Parathyroid adenoma (tissue), 2 donors: Measurements from ENCODE around the gene NAV3.

ENCODE experiments used
- H2AFZ ChIP-seq: fragments of 300-600 bp; sonication (generic); one replicate; pipeline ENCODE4 v1.7.0; 2017; ENCODE audit warnings: antibody characterized with exemption, mild to moderate bottlenecking
- H3K27ac ChIP-seq: fragments of 300-600 bp; sonication (generic); one replicate; pipeline ENCODE4 v1.7.0; 2017
- H3K27me3 ChIP-seq: fragments of 300-600 bp; sonication (generic); one replicate; pipeline ENCODE4 v1.7.0; 2017; ENCODE audit warnings: low read length; ENCODE audit not compliant: control insufficient read depth, insufficient read depth
- H3K36me3 ChIP-seq: fragments of 300-600 bp; sonication (generic); one replicate; pipeline ENCODE4 v1.7.0; 2017; ENCODE audit warnings: low read length; ENCODE audit not compliant: control insufficient read depth, insufficient read depth
- H3K4me1 ChIP-seq: fragments of 300-600 bp; sonication (generic); one replicate; pipeline ENCODE4 v1.7.0; 2017; ENCODE audit warnings: control low read depth
- H3K4me2 ChIP-seq: fragments of 300-600 bp; sonication (generic); one replicate; pipeline ENCODE4 v1.7.0; 2017; ENCODE audit warnings: low read length
- H3K4me3 ChIP-seq: fragments of 300-600 bp; sonication (generic); one replicate; pipeline ENCODE4 v1.7.0; 2017; ENCODE audit warnings: low read depth, low read length
- H3K79me2 ChIP-seq: fragments of 300-600 bp; sonication (generic); one replicate; pipeline ENCODE4 v1.7.0; 2017; ENCODE audit warnings: control low read depth
- H3K9ac ChIP-seq: fragments of 300-600 bp; sonication (generic); one replicate; pipeline ENCODE4 v1.7.0; 2017; ENCODE audit warnings: mild to moderate bottlenecking
- H3K9me3 ChIP-seq: fragments of 300-600 bp; sonication (generic); one replicate; pipeline ENCODE4 v1.7.0; 2017; ENCODE audit warnings: low read length; ENCODE audit not compliant: control insufficient read depth
- CTCF ChIP-seq: fragments of 300-600 bp; sonication (generic); IDR thresholded peaks from one replicate; pipeline ENCODE4 v1.7.0; 2017; ENCODE audit warnings: antibody characterized with exemption, mild to moderate bottlenecking
- donor health status: primary hyperparathyroidism.

Gene NAV3

DNA sequence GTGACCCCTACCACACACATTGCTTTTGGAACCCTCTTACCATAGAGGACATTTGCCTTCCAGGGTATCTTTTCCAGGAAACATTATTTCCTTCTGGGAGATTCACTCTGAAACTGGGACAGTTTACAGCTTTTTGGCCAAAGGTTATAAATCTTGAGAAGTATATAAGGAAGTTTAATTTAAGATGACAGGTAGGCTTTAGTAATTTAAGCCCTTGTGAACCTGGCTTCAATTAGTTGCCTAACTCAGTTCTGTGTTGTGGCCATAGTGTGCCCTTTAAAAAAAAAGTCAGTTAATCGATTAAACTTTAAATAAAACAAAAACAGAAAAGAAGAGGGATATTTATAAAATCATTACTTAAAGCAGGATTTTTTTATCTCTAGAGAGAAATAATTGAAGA is 142.9 kb downstream of the NAV3 start:
- no peak for TF ChIP-seq CTCF
- H3K27ac ChIP-seq, result peak overlapping the region; percentile 81
- H2AFZ ChIP-seq, result no peak overlapping the region
- no peak overlapping the region for H3K4me3 ChIP-seq
- no peak overlapping the region for H3K9ac ChIP-seq
- no peaks in the 10 kb centered on the region for H3K79me2 ChIP-seq
- no peaks in the 10 kb centered on the region for H3K36me3 ChIP-seq
- peaks cover 3% of the 10 kb centered on the region for H3K4me1 ChIP-seq
- no peaks in the 10 kb centered on the region for H3K27me3 ChIP-seq
- H3K4me2 ChIP-seq, result no peak overlapping the region
- H3K9me3 ChIP-seq, result no peaks in the 10 kb centered on the region

DNA sequence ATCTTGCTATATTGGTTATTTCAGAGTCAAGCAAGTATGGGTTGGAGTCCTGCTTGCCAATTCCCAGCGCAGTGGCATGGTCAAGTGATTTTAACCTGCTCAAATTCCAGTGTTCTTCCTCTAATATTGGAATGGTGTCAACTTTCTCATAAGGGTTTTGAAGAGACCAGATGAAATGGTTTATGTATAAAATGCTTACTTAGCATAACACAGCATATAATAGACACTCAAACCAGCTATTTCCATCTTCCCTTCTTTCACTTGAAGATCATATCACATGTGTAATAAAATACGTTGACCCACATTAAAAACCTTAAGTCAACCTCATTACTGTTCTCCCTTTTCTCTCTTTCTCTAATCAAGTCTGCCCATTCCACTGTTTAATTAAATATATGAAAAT is 144.0 kb downstream of the NAV3 start:
- no peak overlapping the region for H3K4me3 ChIP-seq
- H3K9ac ChIP-seq, result no peak overlapping the region
- no peaks in the 10 kb centered on the region for H3K9me3 ChIP-seq
- no peak for TF ChIP-seq CTCF
- peaks cover 3% of the 10 kb centered on the region for H3K4me1 ChIP-seq
- no peaks in the 10 kb centered on the region for H3K27me3 ChIP-seq
- H3K79me2 ChIP-seq, result no peaks in the 10 kb centered on the region
- H3K27ac ChIP-seq, result peak overlapping the region; percentile 81
- H3K4me2 ChIP-seq, result no peak overlapping the region
- no peak overlapping the region for H2AFZ ChIP-seq
- H3K36me3 ChIP-seq, result no peaks in the 10 kb centered on the region

GRCh38 chr12:77979597-77980250 is 149.0 kb downstream of the NAV3 start:
- no peaks in the 10 kb centered on the region for H3K27me3 ChIP-seq
- H3K27ac ChIP-seq, result no peak overlapping the region
- no peak overlapping the region for H2AFZ ChIP-seq
- no peaks in the 10 kb centered on the region for H3K9me3 ChIP-seq
- no peak overlapping the region for H3K4me3 ChIP-seq
- TF ChIP-seq CTCF, result no peak
- no peak overlapping the region for H3K4me2 ChIP-seq
- no peak overlapping the region for H3K9ac ChIP-seq
- H3K79me2 ChIP-seq, result no peaks in the 10 kb centered on the region
- H3K36me3 ChIP-seq, result no peaks in the 10 kb centered on the region
- peaks cover 7% of the 10 kb centered on the region for H3K4me1 ChIP-seq

DNA sequence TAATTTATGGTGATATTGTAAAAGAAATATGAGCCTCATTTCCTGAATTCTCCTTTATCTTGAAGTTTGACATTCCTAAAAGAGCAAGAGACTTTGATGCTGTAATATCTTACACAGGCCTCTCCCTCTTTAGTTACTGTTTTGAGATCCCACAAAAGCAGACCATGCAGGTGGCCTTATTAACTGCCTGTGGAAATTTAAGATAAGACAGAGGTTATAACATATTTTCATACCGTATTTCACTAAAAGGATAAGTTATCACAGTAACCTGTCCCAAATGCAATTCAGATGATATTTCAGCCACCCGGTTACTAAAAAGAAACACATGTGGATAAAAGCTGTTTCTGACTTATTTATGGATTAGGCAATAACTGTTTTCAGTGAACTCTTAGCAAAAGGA is 150.1 kb downstream of the NAV3 start:
- Histone ChIP-seq H3K4me1 (peaks cover 7% of the 10 kb centered on the region), H3K4me2 (no peak overlapping the region), H3K27ac (peak overlapping the region; percentile 33), H3K4me3 (no peak overlapping the region), H3K36me3 (no peaks in the 10 kb centered on the region), H2AFZ (peak overlapping the region; percentile 54), H3K27me3 (no peaks in the 10 kb centered on the region), H3K79me2 (no peaks in the 10 kb centered on the region), H3K9ac (no peak overlapping the region), H3K9me3 (no peaks in the 10 kb centered on the region)
- TF ChIP-seq CTCF, result no peak

- Histone ChIP-seq H3K4me1 (peaks cover 7% of the 10 kb centered on the region), H3K27ac (no peak overlapping the region), H3K36me3 (no peaks in the 10 kb centered on the region), H3K9me3 (no peaks in the 10 kb centered on the region), H3K79me2 (no peaks in the 10 kb centered on the region), H3K9ac (no peak overlapping the region), H3K4me3 (no peak overlapping the region), H2AFZ (no peak overlapping the region), H3K27me3 (no peaks in the 10 kb centered on the region), H3K4me2 (no peak overlapping the region)
- no peak for TF ChIP-seq CTCF
These were observed 153.2 kb downstream of the NAV3 start for GRCh38 chr12:77983859-77984258.
